NCI-H1092 (cell line): ENCODE data around the gene CLK2.

Source experiments
- DNase-seq: peaks from one replicate; lab custom pipeline; 2025; lab: John Stamatoyannopoulos, UW

The CLK2 gene

DNA sequence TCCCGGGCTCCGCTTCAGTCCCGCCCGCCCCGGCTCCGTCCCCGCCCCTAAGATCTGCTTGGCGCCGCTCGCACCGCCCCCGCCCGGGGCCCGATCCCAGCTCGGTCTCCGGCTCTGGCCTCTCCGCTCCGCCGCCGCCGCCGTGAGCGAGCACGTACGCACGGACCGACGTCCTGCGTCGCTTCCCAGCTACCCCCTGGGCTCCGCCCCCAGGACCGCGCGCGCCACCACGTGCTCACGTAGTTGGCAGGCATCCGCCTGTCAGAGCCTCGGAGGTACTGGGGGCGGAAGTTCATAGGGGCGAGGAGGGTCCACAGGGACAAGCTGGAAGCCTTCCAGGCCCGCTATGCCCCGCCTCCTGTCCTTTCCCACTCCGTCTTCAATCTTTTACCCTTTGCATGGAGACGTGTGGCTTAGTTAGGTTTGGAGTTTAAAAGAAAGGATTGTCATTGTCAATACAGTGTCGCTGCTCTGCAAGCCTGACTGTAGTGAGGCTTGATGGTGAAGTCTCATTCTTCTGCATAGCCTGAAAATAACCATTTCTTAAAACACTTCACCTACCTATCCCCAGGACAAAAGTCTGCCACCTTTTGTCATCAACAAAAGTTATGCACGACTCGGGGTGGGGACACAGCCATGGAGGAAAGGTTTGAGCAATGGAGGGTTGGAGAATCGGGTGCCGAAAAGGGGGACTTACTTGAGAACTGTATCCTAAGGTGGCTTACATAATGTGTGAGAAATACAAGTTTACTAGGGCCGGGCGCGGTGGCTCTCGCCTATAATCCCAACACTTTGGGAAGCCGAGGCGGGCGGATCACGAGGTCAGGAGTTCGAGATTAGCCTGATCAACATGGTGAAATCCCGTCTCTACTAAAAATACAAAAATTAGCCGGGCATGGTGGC, at the start of gene CLK2:
Gene CLK2, minus strand, starts transcription at position 162 of the 903 bp plus-strand sequence. CDS start 2,527 bp downstream, outside the sequence.
- DNase-seq: peak; percentile 98

DNA sequence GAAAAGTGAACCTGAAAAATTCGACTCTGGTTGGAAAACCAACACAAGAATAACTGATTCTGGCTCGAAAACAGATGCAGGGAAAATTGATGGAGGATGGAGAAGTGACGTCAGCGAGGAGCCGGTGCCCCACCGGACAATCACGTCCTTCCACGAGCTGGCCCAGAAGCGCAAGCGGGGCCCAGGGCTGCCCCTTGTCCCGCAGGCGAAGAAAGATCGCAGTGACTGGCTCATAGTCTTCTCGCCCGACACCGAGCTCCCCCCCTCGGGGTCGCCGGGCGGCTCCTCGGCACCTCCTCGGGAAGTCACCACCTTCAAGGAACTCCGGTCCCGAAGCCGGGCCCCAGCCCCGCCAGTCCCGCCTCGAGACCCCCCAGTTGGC, 49.3 kb upstream of the CLK2 start:
- DNase-seq: no peak

DNA sequence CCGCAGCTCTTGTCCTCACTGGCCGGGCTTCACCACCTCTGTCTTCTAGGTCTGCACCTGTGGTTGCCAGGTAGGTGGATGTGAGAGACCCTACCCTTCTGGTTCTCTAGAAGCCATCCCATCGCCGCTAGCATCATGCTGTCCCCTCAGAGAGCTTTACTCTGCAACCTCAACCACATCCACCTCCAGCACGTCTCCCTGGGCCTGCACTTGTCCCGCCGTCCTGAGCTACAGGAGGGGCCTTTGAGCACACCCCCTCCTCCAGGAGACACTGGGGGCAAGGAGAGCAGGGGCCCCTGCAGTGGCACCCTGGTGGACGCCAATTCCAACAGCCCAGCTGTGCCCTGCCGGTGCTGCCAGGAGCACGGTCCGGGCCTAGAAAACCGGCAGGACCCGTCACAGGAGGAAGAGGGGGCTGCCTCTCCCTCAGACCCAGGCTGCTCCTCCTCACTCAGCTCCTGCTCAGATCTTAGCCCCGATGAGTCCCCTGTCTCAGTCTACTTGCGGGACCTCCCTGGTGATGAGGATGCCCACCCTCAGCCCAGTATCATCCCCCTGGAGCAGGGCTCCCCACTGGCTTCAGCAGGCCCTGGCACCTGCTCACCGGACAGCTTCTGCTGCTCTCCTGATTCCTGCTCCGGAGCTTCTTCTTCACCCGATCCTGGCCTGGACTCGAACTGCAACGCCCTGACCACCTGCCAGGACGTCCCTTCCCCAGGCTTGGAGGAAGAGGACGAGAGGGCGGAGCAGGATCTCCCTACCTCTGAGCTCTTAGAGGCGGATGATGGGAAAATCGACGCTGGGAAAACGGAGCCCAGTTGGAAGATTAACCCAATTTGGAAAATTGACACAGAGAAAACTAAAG, 48.6 kb upstream of the CLK2 start:
- no peak for DNase-seq

DNA sequence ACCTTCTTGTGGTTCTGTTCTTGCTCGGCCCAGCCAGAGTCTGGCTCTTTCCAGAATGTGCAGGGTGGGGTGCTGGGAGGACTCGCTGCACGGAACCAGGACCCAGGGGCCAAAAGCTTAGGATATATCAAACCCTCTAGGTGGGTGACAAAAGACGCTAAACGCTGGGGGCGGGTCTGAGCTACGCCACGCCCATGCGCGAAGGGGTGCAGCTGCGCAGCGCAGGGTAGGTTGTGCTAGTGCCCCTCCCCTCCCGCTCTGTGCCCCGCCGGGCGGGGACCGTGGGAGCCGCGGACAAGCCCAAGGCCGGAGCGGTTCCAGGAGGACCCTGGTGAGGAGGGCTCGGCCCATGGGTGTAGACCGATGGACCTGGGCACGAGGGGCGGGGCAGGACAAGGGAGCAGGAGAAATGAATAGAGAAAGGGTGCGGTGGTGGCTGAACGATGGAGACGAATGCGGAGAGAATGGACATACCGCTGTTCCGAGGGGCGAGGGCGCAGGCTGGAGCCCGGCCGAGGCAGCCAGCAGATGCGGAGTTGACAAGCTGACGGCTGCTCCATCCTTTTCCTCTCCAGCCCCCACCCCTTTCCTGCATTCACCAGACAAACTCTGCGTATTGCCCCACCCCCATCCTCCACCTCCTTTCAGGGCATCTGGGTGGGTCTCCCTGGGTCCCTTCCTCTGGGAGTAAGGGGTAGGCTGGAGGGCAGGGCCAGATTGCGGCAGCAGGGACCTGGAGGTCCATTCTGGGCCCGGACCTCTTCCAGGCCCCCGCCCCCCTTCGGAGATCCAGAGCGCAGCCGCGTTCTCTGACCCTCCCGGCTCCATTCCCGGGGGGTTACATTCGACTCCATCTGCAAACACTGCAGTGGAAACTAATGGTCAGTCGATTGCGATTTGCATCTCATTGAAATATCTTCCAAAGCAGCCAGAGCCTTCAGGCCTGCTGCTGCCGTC, 47.6 kb upstream of the CLK2 start, which contains the start of gene RUSC1:
Gene RUSC1, plus strand, starts transcription at position 234 of the 957 bp plus-strand sequence. CDS start 880 bp downstream, outside the sequence.
- DNase-seq: no peak

DNA sequence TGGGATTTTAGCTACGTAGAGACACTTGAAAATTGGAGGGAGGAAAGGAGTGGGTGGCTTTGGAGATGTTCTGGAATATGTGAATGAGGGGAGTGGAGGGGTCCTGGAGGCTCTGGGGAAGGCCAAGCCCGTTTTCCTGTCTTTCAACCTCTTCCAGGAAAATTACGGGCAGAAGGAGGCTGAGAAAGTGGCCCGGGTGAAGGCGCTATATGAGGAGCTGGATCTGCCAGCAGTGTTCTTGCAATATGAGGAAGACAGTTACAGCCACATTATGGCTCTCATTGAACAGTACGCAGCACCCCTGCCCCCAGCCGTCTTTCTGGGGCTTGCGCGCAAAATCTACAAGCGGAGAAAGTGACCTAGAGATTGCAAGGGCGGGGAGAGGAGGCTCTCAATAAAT, 46.9 kb upstream of the CLK2 start:
- no peak for DNase-seq

DNA sequence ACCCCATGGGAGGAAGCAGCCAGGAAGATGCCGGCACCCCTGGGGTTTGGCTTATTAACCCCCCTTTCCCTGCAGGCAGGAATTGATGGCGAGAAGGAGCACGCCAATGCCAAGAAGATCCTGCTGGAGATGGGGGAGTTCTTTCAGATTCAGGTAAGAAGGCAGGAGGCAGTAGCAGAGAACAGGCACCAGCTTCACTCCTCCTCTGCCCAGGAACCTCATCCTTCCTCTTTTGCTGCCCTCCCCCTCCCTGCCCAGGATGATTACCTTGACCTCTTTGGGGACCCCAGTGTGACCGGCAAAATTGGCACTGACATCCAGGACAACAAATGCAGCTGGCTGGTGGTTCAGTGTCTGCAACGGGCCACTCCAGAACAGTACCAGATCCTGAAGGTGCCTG, 46.2 kb upstream of the CLK2 start:
- no peak for DNase-seq

DNA sequence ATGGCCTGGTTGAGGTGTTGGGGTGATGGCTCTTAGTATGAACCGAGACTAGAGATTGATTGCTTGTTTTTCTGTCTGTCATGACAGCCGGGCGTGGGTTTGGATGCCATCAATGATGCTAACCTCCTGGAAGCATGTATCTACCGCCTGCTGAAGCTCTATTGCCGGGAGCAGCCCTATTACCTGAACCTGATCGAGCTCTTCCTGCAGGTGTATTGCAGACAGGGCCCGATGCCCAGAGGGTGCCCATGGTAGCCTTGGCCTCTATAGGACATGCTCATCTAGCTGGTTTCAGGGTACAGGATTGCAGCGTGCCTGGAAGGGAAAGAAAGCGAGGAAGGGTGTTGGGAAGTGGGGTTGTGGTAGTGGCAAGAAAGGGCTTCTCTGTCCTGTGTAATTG, 44.8 kb upstream of the CLK2 start:
- DNase-seq: no peak

DNA sequence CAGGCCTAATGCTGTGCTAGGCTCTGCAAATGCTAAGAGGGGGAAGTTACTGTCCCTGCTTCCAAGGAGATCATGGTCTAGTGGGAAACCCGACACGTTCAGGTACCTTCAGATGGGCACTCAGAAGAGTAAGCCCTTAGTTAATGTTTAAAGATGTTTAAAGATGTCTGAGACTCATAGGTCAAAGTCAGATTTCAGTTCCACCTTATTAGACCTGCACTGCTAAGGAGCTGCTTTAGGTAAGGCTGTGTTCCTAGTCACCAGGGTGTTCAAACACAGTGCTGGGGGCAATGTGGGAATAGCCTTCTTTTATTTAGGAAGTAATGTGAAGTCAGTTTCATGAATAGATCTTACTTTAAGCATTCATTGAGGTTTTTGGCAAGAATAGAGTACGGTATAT, 43.6 kb upstream of the CLK2 start:
- DNase-seq: no peak

DNA sequence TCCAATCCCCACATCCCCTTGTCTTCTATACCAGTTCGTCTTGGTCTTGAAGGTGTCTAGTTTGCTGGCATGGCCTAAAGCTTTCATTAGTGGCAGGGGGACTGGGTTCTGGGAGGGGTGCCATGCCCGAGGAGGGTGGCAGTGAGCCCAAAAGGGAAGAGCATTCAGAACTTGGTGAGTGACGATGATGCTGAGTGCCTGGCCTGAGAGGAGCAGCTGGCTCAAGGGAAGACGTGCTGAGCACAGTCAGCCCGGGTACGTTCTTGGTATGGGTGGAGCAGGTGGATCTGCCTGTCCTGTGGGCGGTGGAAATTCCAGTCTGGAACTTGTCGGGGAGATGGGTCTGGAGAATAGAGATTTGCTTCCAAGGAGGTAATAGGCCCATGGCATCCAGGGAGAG, 40.0 kb upstream of the CLK2 start:
- no peak for DNase-seq

DNA sequence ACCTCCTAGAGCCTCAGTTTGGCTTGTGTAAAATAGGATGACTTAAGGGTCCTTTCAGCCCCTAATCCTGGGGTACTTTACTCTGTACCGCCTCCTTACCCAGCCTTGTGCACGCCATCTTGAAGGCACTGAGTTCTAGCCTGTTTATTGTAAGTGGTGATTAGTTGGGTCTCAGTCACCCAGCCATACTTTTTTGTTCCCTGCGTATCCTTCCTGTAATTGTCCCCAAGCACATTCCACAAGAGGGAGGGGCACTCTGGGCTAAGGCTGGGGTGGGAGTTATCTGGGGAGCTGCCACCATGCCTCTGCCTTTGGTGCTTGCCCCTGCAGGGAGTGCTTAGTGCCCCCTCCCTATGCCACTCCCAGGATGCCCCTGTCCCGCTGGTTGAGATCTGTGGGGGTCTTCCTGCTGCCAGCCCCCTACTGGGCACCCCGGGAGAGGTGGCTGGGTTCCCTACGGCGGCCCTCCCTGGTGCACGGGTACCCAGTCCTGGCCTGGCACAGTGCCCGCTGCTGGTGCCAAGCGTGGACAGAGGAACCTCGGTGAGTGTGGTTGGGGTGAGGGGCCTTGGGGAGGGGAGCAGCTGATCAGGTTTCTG, 36.2 kb upstream of the CLK2 start:
- no peak for DNase-seq

DNA sequence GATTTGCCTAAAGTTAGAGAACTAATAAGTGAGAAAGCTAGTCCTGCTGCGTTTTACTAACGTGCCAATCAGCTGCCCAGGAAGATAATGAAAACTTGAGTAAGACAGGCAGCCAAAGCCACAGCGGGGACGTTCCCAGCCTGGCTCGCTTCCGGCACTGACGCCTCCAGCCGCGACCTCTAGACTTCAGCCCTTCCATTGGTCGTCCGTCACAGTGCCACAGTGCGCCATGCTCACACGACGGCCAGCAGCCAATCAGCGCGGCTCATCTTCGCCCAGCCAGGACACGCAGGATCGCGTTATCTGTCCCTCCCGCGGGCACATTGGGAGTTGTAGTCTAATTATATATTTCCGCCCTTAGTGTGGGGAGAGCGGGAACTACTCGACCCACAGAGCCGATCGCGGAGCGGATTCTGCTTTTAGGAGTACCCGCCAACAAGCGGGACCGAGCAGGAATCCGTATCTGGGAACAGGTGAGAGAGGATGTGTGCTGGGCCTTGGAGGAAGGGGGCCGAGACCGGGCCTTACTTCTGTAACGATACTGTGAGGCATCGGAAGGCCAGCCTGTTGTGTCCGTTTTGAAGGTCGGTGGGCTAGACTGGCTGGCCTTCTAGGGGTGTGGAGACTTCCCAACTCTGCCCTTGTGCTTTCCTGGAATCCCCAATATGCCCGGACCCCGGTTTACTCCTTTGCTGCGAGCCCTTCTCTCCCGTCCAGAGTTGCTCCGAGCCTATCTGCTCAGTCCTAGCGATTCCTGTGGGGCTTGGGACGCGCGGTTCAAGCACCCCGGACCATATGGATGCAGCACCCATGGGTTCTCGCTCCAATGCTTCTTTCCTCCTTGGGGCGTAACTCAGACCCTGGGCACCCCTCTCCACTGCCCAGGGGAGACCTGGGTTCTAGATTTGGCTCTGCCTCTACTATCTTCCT, 35.5 kb upstream of the CLK2 start, which contains the start of gene FDPS:
Gene FDPS, plus strand, starts transcription at position 374 of the 930 bp plus-strand sequence. CDS start 924 bp downstream, outside the sequence.
- peak; percentile 99 for DNase-seq

DNA sequence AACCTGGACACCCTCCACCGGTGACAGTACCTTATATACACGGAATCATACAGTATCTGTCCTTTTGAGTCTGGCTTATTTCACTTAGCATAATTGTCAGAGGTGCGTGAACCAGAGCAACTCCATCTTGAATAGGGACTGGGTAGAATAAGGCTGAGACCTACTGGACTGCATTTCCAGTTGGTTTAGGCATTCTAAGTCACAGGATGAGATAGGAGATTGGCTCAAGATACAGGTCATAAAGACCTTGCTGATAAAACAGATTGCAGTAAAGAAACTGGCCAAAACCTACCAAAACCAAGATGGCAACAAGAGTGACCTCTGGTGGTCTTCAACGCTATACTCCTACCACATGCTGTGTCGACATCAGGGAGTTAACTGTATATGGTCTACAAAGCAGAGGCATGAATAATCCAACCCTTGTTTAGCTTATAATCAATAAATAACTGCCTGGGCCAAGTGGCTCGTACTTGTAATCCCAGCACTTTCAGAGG, 34.0 kb upstream of the CLK2 start:
- peak; percentile 12 for DNase-seq

DNA sequence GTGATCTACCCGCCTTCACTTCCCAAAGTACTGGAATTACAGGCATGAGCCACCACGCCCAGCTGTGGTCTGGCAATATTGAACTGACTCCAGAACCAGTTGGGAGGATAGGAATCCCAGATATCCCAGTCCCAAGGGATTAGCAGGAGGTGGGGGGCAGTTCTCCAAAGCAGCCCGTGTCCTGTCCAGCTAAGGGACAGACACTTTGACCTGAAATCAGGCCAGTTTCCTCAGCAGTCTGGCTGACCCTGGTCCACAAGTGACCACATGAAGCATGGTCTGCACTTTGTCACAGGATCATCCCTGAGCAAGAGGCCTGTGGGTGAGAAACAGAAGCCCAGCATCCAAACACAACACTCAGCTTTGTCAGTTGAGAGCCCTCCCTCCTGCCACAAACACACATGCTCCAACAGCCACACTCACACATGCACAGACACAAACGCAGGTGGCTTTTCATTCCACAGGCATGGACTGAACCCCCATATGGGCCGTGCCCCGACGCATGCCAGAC, 32.6 kb upstream of the CLK2 start:
- no peak for DNase-seq

DNA sequence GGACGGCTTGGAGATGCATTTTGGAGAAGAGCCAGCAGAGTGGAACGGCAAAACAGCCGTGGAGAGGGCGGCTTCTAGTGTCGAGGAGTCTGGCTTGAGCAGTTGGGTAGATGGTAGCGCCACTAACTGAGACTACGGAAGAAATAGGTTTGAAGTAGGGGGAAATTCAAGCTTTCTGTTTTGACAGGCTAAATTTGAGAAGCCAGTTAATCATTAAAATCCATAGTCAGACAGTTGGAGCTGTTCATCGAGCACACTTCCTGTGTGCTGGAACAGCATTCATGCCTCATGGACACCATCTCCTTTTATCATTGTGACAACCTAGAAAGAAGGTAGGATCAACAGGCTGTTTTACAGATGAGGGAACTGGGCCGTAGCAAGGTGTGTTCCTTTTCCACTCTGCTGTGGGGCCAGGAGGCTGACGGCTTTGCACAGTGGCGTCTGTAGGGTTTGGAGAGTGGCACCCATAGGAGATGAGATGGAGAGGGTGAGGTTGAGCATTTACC, 31.3 kb upstream of the CLK2 start:
- DNase-seq: no peak

DNA sequence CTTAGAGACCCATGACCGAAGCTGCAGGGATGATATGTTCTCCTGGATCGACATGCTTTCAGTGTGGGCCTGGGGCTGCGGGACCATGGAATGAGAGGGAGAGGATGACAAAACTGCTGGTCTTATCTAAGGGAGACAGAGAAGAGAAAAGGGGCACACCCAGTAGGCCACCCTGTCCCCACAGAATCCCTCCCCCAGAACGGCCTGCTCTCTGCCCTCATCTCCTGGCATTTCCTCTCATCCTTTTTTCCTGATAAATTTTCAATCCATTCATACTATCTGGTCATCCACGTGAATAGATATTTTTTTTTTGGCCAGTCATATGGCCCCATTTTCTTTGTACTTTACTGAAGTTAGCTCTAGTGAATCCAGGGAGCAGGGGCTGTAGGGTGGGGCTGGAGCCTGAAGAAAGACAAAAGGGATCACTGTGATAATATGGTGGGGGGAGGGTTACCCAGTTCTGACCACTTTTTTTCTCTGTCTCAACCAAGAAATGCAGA, 28.1 kb upstream of the CLK2 start, which contains the start of gene PKLR:
Gene PKLR, minus strand, starts transcription at position 97 of the 500 bp plus-strand sequence. Its CDS starts 43 bp downstream, at position 54.
- DNase-seq: no peak

DNA sequence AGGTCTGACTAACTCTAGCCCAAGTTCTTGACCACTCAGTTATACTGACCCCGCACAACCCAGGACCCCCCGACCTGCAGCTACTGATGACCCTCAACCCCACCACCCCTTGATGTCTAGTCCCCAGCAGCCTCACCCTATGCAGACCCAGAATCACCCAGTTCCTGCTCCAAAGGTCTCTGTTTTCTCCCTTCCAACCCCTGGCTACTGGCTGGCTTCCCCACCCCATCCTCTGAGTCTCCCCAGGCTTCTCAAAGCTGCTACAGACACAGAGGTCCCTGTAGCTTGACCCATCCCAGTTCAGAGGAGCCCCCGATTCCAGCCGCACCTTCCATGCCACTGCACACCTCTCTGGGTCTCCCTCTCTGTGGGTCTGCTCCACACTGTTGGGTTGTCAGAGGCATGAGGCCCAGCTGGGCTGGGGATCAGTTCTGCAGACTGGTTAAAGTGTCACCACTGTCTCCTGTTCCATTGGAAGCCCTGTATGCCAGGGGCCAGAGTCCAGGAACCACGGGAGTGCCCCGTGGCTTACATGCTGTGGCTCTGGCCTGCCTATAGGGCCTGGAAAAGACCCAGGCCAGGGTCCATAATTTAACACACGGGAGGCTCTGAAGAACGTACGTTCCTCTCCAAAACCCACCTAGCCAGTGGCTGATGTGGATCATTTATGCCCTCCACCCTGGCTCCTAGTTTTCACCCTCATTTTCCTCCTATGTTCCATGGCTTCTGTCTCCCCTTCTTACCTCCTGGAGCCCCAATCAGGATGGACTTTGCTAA, 27.4 kb upstream of the CLK2 start:
- DNase-seq: no peak

DNA sequence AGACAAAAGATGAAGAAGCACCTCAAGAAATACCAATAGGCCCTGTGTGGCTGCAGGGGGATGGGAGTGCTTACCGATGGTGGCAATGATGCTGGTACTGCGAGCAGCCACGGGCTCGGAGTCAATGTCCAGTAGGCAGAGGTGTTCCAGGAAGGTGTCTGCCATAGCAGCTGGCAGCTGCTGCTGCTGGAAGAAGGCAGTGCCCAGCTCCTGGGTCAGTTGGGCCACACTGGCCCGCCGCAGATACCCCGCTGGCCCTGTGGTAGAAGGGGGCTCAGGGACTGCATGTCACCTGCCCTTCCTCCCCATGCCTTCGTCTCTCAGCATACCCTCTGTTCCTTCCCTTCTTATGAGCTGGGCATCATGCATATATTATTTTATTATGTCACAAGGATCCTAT, 26.7 kb upstream of the CLK2 start:
- no peak for DNase-seq

DNA sequence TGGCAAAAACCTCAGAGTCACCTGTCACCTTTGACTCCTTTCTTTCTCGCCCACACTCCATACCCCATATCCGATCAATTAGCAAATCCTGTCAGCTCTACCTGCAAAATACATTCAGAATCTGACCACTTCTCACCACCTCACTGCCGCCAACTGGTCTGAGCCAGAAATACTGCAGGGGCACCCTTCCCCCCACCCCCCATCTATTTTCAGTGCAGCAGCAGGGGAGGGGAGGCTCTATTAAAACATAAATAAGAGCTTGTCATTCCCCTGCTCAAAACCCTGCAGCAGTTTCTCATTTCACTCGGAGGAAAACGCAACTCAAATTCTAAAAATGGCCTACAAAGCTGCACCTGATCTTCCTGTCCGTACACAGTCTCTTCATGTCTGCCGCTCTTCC, 24.1 kb upstream of the CLK2 start:
- no peak for DNase-seq
